ENCODE measurements around the gene NT5E.

The NT5E gene

GRCh38 chr6:85456782-85457181 lies 6.9 kb downstream of the NT5E start:
- DNase-seq (ENCODE audit: low spot score): no peak
- TF ChIP-seq, protein P1, sequence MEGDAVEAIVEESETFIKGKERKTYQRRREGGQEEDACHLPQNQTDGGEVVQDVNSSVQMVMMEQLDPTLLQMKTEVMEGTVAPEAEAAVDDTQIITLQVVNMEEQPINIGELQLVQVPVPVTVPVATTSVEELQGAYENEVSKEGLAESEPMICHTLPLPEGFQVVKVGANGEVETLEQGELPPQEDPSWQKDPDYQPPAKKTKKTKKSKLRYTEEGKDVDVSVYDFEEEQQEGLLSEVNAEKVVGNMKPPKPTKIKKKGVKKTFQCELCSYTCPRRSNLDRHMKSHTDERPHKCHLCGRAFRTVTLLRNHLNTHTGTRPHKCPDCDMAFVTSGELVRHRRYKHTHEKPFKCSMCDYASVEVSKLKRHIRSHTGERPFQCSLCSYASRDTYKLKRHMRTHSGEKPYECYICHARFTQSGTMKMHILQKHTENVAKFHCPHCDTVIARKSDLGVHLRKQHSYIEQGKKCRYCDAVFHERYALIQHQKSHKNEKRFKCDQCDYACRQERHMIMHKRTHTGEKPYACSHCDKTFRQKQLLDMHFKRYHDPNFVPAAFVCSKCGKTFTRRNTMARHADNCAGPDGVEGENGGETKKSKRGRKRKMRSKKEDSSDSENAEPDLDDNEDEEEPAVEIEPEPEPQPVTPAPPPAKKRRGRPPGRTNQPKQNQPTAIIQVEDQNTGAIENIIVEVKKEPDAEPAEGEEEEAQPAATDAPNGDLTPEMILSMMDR (IDR thresholded peaks at IDR 0.05; ENCODE audit: extremely low read depth, insufficient read depth, missing control alignments): no peak
- in situ Hi-C loops (cut with MboI; ENCODE audit: low pct_unique_long_range_greater_than_20kb, low sequenced_read_pairs, unreplicated experiment): no loop called here

- TF ChIP-seq, protein P1 (IDR thresholded peaks at IDR 0.05; ENCODE audit: extremely low read depth, insufficient read depth, missing control alignments): no peak
- DNase-seq (ENCODE audit: low spot score): no peak
- in situ Hi-C loops (cut with MboI; ENCODE audit: low pct_unique_long_range_greater_than_20kb, low sequenced_read_pairs, unreplicated experiment): no loop called here
Measured at GRCh38 chr6:85458184-85458583, 8.3 kb downstream of the NT5E start.

GRCh38 chr6:85458782-85459181 lies 8.9 kb downstream of the NT5E start:
- in situ Hi-C loops (cut with MboI; ENCODE audit: low pct_unique_long_range_greater_than_20kb, low sequenced_read_pairs, unreplicated experiment): no loop called here
- TF ChIP-seq, protein P1 (IDR thresholded peaks at IDR 0.05; ENCODE audit: extremely low read depth, insufficient read depth, missing control alignments): no peak
- DNase-seq (ENCODE audit: low spot score): no peak

- TF ChIP-seq, protein P1 (IDR thresholded peaks at IDR 0.05; ENCODE audit: extremely low read depth, insufficient read depth, missing control alignments): no peak
- in situ Hi-C loops (cut with MboI; ENCODE audit: low pct_unique_long_range_greater_than_20kb, low sequenced_read_pairs, unreplicated experiment): no loop called here
- DNase-seq (ENCODE audit: low spot score): no peak
Measured at GRCh38 chr6:85459224-85459901, 9.5 kb downstream of the NT5E start.

- no peak for DNase-seq (ENCODE audit: low spot score)
- in situ Hi-C loops (cut with MboI; ENCODE audit: low pct_unique_long_range_greater_than_20kb, low sequenced_read_pairs, unreplicated experiment): no loop called here
- TF ChIP-seq, protein P1 (IDR thresholded peaks at IDR 0.05; ENCODE audit: extremely low read depth, insufficient read depth, missing control alignments): no peak
Measured at GRCh38 chr6:85460154-85460920, 10.5 kb downstream of the NT5E start.

GRCh38 chr6:85460921-85461797 lies 11.3 kb downstream of the NT5E start:
- DNase-seq (ENCODE audit: low spot score): peak; percentile 48
- in situ Hi-C loops (cut with MboI; ENCODE audit: low pct_unique_long_range_greater_than_20kb, low sequenced_read_pairs, unreplicated experiment): no loop called here
- TF ChIP-seq, protein P1 (IDR thresholded peaks at IDR 0.05; ENCODE audit: extremely low read depth, insufficient read depth, missing control alignments): no peak

All from GM13977 (cell line).